ENCODE data around the gene SAP130. TPM values are rescaled to one million over a fixed set of nuclear protein-coding genes. Genes with fewer than 3 reads are reported as not detected.
"Not testable (repeated sequence)": the region's sequence is repeated elsewhere in the genome, so short reads cannot be mapped to it uniquely, and the experiment has no call there.

Gene SAP130
- total RNA-seq, 2 experiments from 2014 or later: 37.8 to 41.4 TPM

DNA sequence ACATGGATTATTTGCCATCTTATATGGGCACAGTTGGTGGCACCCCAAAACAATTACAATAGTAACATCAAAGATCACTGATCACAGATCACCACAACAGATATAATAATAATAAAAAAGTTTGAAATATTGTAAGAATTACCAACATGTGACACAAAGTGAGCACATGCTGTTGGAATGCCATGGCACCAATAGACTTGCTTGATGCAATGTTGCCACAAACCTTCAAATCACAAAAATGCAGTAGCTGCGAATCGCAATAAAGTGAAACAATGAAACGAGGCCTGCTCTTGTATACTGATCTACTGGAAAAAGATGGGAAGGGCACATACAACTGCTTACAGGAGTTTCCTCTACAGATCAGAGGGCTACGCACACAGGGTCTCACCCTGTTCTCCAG, 109.9 kb downstream of the SAP130 start:
- no peaks in the 10 kb centered on the region for H3K9me3 Mint-ChIP-seq
- H3K4me1 Mint-ChIP-seq: no peaks in the 10 kb centered on the region
- no peak for DNase-seq
- H3K4me3 Mint-ChIP-seq: no peak overlapping the region
- ATAC-seq (ENCODE audit: low read depth): no peak
- no peaks in the 10 kb centered on the region for H3K36me3 Mint-ChIP-seq
- H3K27me3 Mint-ChIP-seq: no peaks in the 10 kb centered on the region
- POLR2A ChIA-PET: no interaction called here
- no peak overlapping the region for H3K27ac Mint-ChIP-seq

DNA sequence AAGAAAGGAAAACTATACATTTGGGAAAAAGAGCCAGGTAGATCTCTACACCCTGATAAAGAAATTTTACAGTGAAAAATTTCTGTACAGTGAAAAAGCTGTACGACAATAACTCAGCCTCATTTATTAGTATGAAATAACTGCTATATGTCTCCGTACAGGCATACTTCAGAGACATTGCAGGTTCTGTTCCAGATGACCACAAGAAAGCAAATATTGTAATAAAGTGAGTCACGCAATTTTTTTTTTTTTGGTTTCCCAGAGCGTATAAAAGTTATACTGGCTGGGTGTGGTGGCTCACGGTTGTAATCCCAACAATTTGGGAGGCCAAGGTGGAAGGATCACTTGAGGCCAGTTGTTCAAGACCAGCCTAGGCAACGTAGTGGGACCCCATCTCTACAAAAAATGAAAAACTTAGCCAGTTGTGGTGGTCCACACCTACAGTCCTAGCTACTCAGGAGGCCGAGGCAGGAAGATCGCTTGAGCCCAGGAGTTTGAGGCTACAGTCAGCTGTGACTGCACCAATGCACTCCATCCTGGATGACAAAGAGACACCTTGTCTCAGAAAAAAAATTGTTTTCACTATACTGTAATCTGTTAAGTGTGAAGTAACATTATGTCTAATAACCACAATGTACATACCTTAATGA, 113.9 kb downstream of the SAP130 start:
- H3K36me3 Mint-ChIP-seq: no peaks in the 10 kb centered on the region
- no peaks in the 10 kb centered on the region for H3K4me1 Mint-ChIP-seq
- H3K4me3 Mint-ChIP-seq: no peak overlapping the region
- no peaks in the 10 kb centered on the region for H3K9me3 Mint-ChIP-seq
- no peak for DNase-seq
- POLR2A ChIA-PET: no interaction called here
- no peak for ATAC-seq (ENCODE audit: low read depth)
- H3K27me3 Mint-ChIP-seq: no peaks in the 10 kb centered on the region
- H3K27ac Mint-ChIP-seq: no peak overlapping the region

- no peak overlapping the region for H3K4me3 Mint-ChIP-seq
- POLR2A ChIA-PET: no interaction called here
- no peaks in the 10 kb centered on the region for H3K4me1 Mint-ChIP-seq
- H3K9me3 Mint-ChIP-seq: no peaks in the 10 kb centered on the region
- ATAC-seq (ENCODE audit: low read depth): no peak
- H3K36me3 Mint-ChIP-seq: no peaks in the 10 kb centered on the region
- no peak overlapping the region for H3K27ac Mint-ChIP-seq
- no peak for DNase-seq
- H3K27me3 Mint-ChIP-seq: peaks cover 3% of the 10 kb centered on the region
Observed at GRCh38 chr2:127911737-127912136, 116.1 kb downstream of the SAP130 start.

GRCh38 chr2:127910415-127910814, 117.4 kb downstream of the SAP130 start:
- H3K27ac Mint-ChIP-seq: no peak overlapping the region
- no peak for ATAC-seq (ENCODE audit: low read depth)
- no peaks in the 10 kb centered on the region for H3K36me3 Mint-ChIP-seq
- DNase-seq: no peak
- H3K4me1 Mint-ChIP-seq: no peaks in the 10 kb centered on the region
- no peak overlapping the region for H3K4me3 Mint-ChIP-seq
- H3K9me3 Mint-ChIP-seq: no peaks in the 10 kb centered on the region
- POLR2A ChIA-PET: no interaction called here
- peaks cover 10% of the 10 kb centered on the region for H3K27me3 Mint-ChIP-seq

GRCh38 chr2:127909019-127909418, 118.8 kb downstream of the SAP130 start:
- Mint-ChIP-seq H3K4me3 (no peak overlapping the region), H3K4me1 (no peaks in the 10 kb centered on the region), H3K36me3 (no peaks in the 10 kb centered on the region), H3K27ac (no peak overlapping the region), H3K27me3 (peaks cover 11% of the 10 kb centered on the region), H3K9me3 (no peaks in the 10 kb centered on the region)
- POLR2A ChIA-PET: no interaction called here
- ATAC-seq (ENCODE audit: low read depth) (no peak), DNase-seq (no peak)

- peaks cover 11% of the 10 kb centered on the region for H3K27me3 Mint-ChIP-seq
- ATAC-seq (ENCODE audit: low read depth): not testable (repeated sequence)
Observed at GRCh38 chr2:127907733-127908400, 120.0 kb downstream of the SAP130 start.

GRCh38 chr2:127906206-127906926, 121.5 kb downstream of the SAP130 start:
- Mint-ChIP-seq H3K9me3 (no peaks in the 10 kb centered on the region), H3K4me1 (no peaks in the 10 kb centered on the region), H3K4me3 (no peak overlapping the region), H3K36me3 (no peaks in the 10 kb centered on the region), H3K27me3 (peaks cover 11% of the 10 kb centered on the region), H3K27ac (no peak overlapping the region)
- DNase-seq: no peak
- POLR2A ChIA-PET: no interaction called here
- no peak for ATAC-seq (ENCODE audit: low read depth)

More at GRCh38 chr2:127907733-127908400, 120.0 kb downstream of the SAP130 start:
- H3K4me1 Mint-ChIP-seq, H3K9me3 Mint-ChIP-seq, H3K36me3 Mint-ChIP-seq, H3K4me3 Mint-ChIP-seq, POLR2A ChIA-PET, H3K27ac Mint-ChIP-seq, DNase-seq: not testable (repeated sequence)

DNA sequence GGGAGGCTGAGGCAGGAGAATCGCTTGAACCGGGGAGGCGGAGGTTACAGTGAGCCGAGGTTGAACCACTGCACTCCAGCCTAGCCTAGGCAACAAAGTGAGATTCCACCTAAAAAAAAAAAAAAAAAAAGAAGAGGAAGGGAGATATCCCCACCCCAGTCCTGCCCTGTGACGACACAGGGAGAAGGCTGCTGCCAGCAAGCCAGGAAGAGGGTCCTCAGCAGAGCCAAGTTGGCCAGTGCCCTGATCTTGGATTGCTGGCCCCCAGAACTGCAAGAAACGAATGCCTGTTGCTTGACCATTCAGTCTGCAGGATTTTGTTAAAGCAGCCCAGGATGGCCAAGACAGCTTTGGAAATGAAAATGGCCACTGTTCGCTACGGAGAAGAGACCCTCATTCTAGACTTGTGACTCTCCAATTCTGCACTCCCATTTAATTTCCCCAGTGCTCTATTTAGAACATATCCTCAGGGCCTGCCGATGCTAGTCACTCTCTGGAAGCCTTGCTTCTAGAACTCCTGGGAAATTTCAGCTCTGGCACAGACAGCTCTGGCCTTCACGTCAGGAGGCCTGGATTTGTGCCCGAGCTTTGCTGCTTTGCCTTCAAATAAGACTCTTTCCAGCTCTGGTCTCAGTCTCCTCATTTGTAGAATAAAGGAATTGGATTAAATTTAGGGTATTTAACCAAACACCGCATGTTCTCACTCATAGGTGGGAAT, 126.4 kb downstream of the SAP130 start:
- Mint-ChIP-seq H3K27me3 (peaks cover 9% of the 10 kb centered on the region), H3K27ac (no peak overlapping the region), H3K36me3 (no peaks in the 10 kb centered on the region), H3K4me3 (no peak overlapping the region), H3K9me3 (no peaks in the 10 kb centered on the region), H3K4me1 (no peaks in the 10 kb centered on the region)
- no peak for DNase-seq
- no peak for ATAC-seq (ENCODE audit: low read depth)
- POLR2A ChIA-PET: no interaction called here

GRCh38 chr2:127897531-127898211, 130.2 kb downstream of the SAP130 start:
- POLR2A ChIA-PET: no interaction called here
- no peaks in the 10 kb centered on the region for H3K9me3 Mint-ChIP-seq
- H3K36me3 Mint-ChIP-seq: no peaks in the 10 kb centered on the region
- H3K4me1 Mint-ChIP-seq: no peaks in the 10 kb centered on the region
- ATAC-seq (ENCODE audit: low read depth) (no peak), DNase-seq (no peak)
- H3K27me3 Mint-ChIP-seq: peaks cover 4% of the 10 kb centered on the region
- no peak overlapping the region for H3K27ac Mint-ChIP-seq
- H3K4me3 Mint-ChIP-seq: no peak overlapping the region

- H3K36me3 Mint-ChIP-seq: peaks cover 2% of the 10 kb centered on the region
- DNase-seq (no peak), ATAC-seq (ENCODE audit: low read depth) (no peak)
- no peak overlapping the region for H3K27ac Mint-ChIP-seq
- no peaks in the 10 kb centered on the region for H3K27me3 Mint-ChIP-seq
- no peaks in the 10 kb centered on the region for H3K9me3 Mint-ChIP-seq
- POLR2A ChIA-PET: no interaction called here
- H3K4me1 Mint-ChIP-seq: peaks cover 9% of the 10 kb centered on the region
- H3K4me3 Mint-ChIP-seq: no peak overlapping the region
Observed at GRCh38 chr2:127893494-127893893, 134.4 kb downstream of the SAP130 start.

- ATAC-seq (ENCODE audit: low read depth) (no peak), DNase-seq (no peak)
- H3K27ac Mint-ChIP-seq: no peak overlapping the region
- H3K4me1 Mint-ChIP-seq: peaks cover 10% of the 10 kb centered on the region
- no peaks in the 10 kb centered on the region for H3K9me3 Mint-ChIP-seq
- no peaks in the 10 kb centered on the region for H3K27me3 Mint-ChIP-seq
- H3K4me3 Mint-ChIP-seq: no peak overlapping the region
- peaks cover 2% of the 10 kb centered on the region for H3K36me3 Mint-ChIP-seq
- POLR2A ChIA-PET: no interaction called here
Observed at GRCh38 chr2:127893033-127893432, 134.8 kb downstream of the SAP130 start.

- DNase-seq (no peak), ATAC-seq (ENCODE audit: low read depth) (no peak)
- H3K36me3 Mint-ChIP-seq: peaks cover 2% of the 10 kb centered on the region
- H3K9me3 Mint-ChIP-seq: no peaks in the 10 kb centered on the region
- H3K27ac Mint-ChIP-seq: no peak overlapping the region
- H3K4me1 Mint-ChIP-seq: peaks cover 16% of the 10 kb centered on the region
- POLR2A ChIA-PET: no interaction called here
- H3K27me3 Mint-ChIP-seq: no peaks in the 10 kb centered on the region
- H3K4me3 Mint-ChIP-seq: no peak overlapping the region
Observed at GRCh38 chr2:127891811-127892210, 136.0 kb downstream of the SAP130 start.

Data from activated naive CD8-positive, alpha-beta T cell treated with anti-CD3 and anti-CD28 coated beads, Interleukin-2, amount 10 ng/mL, durations not matched to agents 7 days and 5 days (primary cell).